Chondrocyte (in vitro differentiated cells): Measurements from ENCODE around the gene BCAR3. TPM values are rescaled to one million over a fixed set of nuclear protein-coding genes. Genes with fewer than 3 reads are reported as not detected.
"Not testable (repeated sequence)": the region's sequence is repeated elsewhere in the genome, so short reads cannot be mapped to it uniquely, and the experiment has no call there.

Experiments
- DNase-seq: peaks from one replicate; pipeline ENCODE4 v3.0.0; 2021; ENCODE audit warnings: mixed read lengths, low spot score
- H3K27ac Mint-ChIP-seq: one replicate; pipeline ENCODE4 v1.8.0; 2021; ENCODE audit warnings: mild to moderate bottlenecking, moderate library complexity, mixed read lengths; ENCODE audit not compliant: unreplicated experiment
- H3K27me3 Mint-ChIP-seq: 2 replicates; pipeline ENCODE4 v1.8.0; 2021; ENCODE audit warnings: low read depth, mixed read lengths
- H3K36me3 Mint-ChIP-seq: 2 replicates; pipeline ENCODE4 v1.8.0; 2021; ENCODE audit warnings: low read depth, mixed read lengths
- H3K4me1 Mint-ChIP-seq: 2 replicates; pipeline ENCODE4 v1.8.0; 2021; ENCODE audit warnings: low read depth, mild to moderate bottlenecking, mixed read lengths
- H3K4me3 Mint-ChIP-seq: one replicate; pipeline ENCODE4 v1.8.0; 2021; ENCODE audit warnings: mild to moderate bottlenecking, moderate library complexity, mixed read lengths; ENCODE audit not compliant: unreplicated experiment
- H3K9me3 Mint-ChIP-seq: 2 replicates; pipeline ENCODE4 v1.8.0; 2021; ENCODE audit warnings: low read depth, mixed read lengths
- total RNA-seq: library from RNA; stranded (reverse); gene quantifications from 3 replicates; pipeline ENCODE4 v1.2.1, GENCODE V29; 2021
- TF ChIP-seq, protein P1 (sequence below): fragments of 200-600 bp; sonication (generic); IDR thresholded peaks from 2 replicates; pipeline ENCODE4 v1.5.0; 2021; ENCODE audit warnings: antibody characterized with exemption, mild to moderate bottlenecking, moderate library complexity

BCAR3 gene
- total RNA-seq, 1 donor from 2014 or later, result 18.5 TPM

GRCh38 chr1:93663208-93663614, 18.4 kb downstream of the BCAR3 start:
- Mint-ChIP-seq H3K36me3 (no peaks in the 10 kb centered on the region), H3K4me1 (peaks cover 71% of the 10 kb centered on the region), H3K27me3 (no peaks in the 10 kb centered on the region), H3K4me3 (no peak overlapping the region), H3K27ac (peak overlapping the region; percentile 93), H3K9me3 (no peaks in the 10 kb centered on the region)
- no peak for DNase-seq
- TF ChIP-seq, protein P1, sequence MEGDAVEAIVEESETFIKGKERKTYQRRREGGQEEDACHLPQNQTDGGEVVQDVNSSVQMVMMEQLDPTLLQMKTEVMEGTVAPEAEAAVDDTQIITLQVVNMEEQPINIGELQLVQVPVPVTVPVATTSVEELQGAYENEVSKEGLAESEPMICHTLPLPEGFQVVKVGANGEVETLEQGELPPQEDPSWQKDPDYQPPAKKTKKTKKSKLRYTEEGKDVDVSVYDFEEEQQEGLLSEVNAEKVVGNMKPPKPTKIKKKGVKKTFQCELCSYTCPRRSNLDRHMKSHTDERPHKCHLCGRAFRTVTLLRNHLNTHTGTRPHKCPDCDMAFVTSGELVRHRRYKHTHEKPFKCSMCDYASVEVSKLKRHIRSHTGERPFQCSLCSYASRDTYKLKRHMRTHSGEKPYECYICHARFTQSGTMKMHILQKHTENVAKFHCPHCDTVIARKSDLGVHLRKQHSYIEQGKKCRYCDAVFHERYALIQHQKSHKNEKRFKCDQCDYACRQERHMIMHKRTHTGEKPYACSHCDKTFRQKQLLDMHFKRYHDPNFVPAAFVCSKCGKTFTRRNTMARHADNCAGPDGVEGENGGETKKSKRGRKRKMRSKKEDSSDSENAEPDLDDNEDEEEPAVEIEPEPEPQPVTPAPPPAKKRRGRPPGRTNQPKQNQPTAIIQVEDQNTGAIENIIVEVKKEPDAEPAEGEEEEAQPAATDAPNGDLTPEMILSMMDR, result no peak

DNA sequence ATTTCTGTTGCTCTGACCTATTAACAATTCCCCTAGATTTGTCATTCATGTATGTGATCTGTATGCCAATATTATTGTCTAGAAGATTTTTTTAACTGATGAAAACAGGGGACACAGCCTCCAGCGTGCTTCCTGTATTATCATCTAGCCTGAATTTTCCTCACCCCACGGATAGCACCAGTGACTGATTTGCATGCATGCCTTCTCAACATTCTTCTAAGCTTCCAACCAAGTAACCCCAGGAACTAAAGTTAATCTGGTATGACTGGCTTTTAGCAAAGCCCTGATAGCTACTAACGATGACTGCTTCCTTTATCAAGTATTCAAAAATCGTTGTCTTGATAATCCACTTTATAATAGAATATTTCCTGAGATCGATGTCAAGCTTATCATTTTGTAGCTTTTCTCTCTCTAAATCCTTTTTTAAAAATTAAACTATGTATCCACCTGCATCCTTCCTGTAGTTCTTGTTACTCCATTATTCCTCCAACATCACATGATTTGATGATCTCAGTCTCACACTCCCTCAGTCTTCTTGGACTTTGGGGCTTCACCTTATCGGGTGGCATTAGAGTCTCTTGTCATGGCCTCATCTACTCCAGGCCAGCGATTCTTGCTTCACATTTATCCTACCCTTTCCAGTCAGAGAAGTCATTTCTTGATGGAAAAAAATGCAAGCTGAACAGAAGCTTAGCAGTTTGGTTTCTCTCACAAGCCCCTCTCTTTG, 19.0 kb downstream of the BCAR3 start:
- Mint-ChIP-seq H3K27ac (peak overlapping the region; percentile 93), H3K4me3 (peak overlapping the region; percentile 54), H3K9me3 (no peaks in the 10 kb centered on the region), H3K27me3 (no peaks in the 10 kb centered on the region), H3K4me1 (peaks cover 67% of the 10 kb centered on the region), H3K36me3 (no peaks in the 10 kb centered on the region)
- TF ChIP-seq, protein P1, result no peak
- DNase-seq, result no peak

DNA sequence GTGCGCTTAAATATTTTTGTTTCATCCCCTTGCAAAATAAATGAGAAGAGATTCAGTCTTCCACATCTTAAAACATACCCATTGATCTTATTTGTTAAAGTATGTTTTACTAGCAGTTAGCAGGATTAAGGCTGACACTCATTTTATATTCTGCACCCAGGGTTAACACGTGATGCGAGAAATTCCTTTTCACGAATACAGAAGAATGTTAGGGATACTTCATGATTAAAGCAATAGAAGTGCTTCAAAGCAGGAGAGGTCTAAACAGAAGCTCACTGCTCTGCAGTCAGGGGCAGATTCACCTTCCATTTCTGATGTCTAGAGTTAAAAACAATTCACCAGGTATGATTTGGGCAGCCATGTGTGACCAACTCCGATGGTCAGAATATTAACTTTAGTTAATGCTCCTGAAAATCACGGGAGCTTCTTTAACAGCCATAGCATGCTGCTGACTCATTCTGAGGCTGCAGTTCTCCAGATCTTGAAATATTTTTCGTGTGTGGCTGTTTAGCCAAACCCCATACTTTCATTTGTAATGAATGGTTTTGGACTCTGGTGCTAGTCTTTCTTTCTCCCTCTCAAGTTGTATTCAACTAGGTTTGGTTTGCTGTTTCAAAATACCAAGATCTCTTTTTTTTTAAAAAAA, 19.7 kb downstream of the BCAR3 start:
- DNase-seq, result no peak
- TF ChIP-seq, protein P1, result no peak
- no peaks in the 10 kb centered on the region for H3K36me3 Mint-ChIP-seq
- peaks cover 63% of the 10 kb centered on the region for H3K4me1 Mint-ChIP-seq
- H3K4me3 Mint-ChIP-seq, result peak overlapping the region; percentile 54
- H3K27me3 Mint-ChIP-seq, result no peaks in the 10 kb centered on the region
- H3K27ac Mint-ChIP-seq, result peak overlapping the region; percentile 93
- no peaks in the 10 kb centered on the region for H3K9me3 Mint-ChIP-seq

DNA sequence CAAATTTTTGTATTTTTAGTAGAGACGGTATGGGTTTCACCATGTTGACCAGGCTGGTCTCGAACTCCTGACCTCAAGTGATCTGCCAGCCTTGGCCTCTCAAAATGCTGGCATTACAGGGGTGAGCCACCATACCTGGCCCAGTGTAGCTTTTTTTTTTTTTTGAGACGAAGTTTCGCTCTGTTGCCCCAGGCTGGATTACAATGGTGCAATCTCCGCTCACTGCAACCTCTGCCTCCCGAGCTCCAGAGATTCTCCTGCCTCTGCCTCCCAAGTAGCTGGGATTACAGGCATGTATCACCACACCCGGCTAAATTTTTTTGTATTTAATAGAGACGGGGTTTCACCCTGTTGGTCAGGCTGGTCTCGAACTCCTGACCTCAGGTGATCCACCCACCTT, 20.3 kb downstream of the BCAR3 start:
- not testable (repeated sequence) for H3K27me3 Mint-ChIP-seq, H3K36me3 Mint-ChIP-seq, H3K9me3 Mint-ChIP-seq, DNase-seq
- Mint-ChIP-seq H3K4me1 (peaks cover 59% of the 10 kb centered on the region), H3K4me3 (peak overlapping the region; percentile 54), H3K27ac (peak overlapping the region; percentile 93)

DNA sequence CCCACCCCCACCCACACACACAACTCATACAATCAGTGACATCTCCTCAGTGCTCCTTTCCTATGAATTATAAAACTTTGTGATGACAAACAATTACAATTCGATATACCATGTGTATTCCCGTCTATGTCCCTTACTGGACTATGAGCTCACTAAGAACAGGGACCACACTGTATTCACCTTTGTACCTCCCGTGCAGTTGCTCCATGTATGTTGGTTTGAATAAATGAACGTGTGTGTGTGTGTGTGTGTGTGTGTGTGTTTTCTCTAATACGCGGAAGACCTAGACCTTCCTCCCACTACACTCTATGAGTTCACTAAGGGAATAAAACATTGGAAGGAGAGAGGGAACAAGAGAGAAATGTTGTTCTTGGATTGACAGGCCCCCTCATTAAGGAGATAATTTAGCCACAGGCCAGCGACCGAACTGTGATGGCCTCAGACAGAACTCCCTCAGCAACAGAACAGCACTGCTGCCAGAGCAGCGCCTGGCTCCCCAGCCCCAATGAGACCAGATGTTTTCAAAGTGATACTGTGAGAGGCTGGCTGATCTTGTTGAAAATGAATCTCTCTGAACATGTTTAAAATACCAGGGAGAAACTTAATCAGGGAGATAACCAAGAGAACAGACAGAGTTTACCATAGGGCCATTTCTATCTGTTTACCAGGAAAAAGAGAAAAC, 21.7 kb downstream of the BCAR3 start:
- Mint-ChIP-seq H3K4me1 (peaks cover 60% of the 10 kb centered on the region), H3K9me3 (no peaks in the 10 kb centered on the region), H3K27me3 (no peaks in the 10 kb centered on the region), H3K36me3 (no peaks in the 10 kb centered on the region), H3K4me3 (no peak overlapping the region), H3K27ac (peak overlapping the region; percentile 74)
- DNase-seq, result no peak
- TF ChIP-seq, protein P1, result no peak
